ENCODE measurements around the gene FXR1. TPM values are rescaled to one million over a fixed set of nuclear protein-coding genes. Genes with fewer than 3 reads are reported as not detected.

FXR1 gene
- polyA plus RNA-seq, 1 experiment, result 205 TPM

DNA sequence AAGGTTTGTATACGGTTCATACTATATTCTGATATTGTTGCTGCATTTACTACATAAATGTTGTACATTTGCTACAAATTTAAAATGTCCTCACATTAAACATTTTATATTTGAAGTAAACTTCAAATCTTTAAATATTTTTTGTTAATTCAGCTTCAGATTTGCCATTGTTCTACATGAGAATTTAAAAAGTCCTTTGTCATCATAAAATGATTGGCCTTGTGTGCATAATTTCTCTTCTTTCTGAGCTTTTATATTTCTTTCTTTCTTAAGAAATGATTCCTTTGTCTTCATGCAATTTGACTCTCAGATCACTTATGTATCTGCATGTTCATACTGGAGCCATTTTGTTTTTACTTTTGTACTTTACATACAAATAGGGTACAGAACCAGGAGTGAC is 49.1 kb downstream of the FXR1 start:
- DNase-seq (ENCODE audit: low read depth, low spot score), result no peak
- Histone ChIP-seq H3K27ac (ENCODE audit: low read depth, low read length) (no peak overlapping the region), H3K4me3 (ENCODE audit: low read depth, low read length) (no peak overlapping the region), H3K9me3 (ENCODE audit: control insufficient read depth, insufficient read depth, low read length) (no peaks in the 10 kb centered on the region), H3K27me3 (ENCODE audit: control insufficient read depth, insufficient read depth, low read length) (no peaks in the 10 kb centered on the region)
- POLR2A ChIA-PET, result no interaction called here
- CTCF ChIA-PET, result interaction anchor here (1.4 kb wide), 1 partner anchor 14 kb away, joined by 3 read pairs; no protein-coding TSS in a partner anchor
- TF ChIP-seq, protein P1, sequence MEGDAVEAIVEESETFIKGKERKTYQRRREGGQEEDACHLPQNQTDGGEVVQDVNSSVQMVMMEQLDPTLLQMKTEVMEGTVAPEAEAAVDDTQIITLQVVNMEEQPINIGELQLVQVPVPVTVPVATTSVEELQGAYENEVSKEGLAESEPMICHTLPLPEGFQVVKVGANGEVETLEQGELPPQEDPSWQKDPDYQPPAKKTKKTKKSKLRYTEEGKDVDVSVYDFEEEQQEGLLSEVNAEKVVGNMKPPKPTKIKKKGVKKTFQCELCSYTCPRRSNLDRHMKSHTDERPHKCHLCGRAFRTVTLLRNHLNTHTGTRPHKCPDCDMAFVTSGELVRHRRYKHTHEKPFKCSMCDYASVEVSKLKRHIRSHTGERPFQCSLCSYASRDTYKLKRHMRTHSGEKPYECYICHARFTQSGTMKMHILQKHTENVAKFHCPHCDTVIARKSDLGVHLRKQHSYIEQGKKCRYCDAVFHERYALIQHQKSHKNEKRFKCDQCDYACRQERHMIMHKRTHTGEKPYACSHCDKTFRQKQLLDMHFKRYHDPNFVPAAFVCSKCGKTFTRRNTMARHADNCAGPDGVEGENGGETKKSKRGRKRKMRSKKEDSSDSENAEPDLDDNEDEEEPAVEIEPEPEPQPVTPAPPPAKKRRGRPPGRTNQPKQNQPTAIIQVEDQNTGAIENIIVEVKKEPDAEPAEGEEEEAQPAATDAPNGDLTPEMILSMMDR (IDR thresholded peaks at IDR 0.05; ENCODE audit: low read depth, low read length), result no peak

DNA sequence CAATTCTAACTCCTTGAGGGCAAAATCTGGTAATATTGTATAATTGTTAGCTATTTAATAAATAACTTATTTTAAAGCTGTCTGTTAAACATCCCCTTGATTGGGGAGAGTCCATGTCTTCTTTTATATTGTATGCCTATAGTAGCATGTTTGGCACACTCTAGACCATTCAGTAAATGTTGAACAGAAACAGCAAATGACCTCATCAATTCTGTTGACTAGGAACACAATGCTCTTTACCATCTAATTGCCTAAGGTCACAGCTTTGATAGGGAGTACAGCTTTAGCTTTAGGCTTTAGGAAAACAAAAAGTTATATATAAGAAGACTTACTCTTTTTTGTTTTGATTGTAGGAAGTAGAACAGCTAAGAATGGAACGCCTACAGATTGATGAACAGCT is 50.1 kb downstream of the FXR1 start:
- ChIA-PET POLR2A (interaction anchor here (0.6 kb wide), 1 partner anchor 19 kb away, joined by 6 read pairs; no protein-coding TSS in a partner anchor), CTCF (interaction anchor here (1.3 to 2.0 kb wide), 3 partner anchors 10 to 51 kb away, joined by 3 to 5 read pairs (median 3); no protein-coding TSS in a partner anchor)
- Histone ChIP-seq H3K27ac (ENCODE audit: low read depth, low read length) (no peak overlapping the region), H3K4me3 (ENCODE audit: low read depth, low read length) (no peak overlapping the region), H3K9me3 (ENCODE audit: control insufficient read depth, insufficient read depth, low read length) (no peaks in the 10 kb centered on the region), H3K27me3 (ENCODE audit: control insufficient read depth, insufficient read depth, low read length) (no peaks in the 10 kb centered on the region)
- TF ChIP-seq, protein P1 (IDR thresholded peaks at IDR 0.05; ENCODE audit: low read depth, low read length), result no peak
- DNase-seq (ENCODE audit: low read depth, low spot score), result no peak

- TF ChIP-seq, protein P1 (IDR thresholded peaks at IDR 0.05; ENCODE audit: low read depth, low read length), result no peak
- H3K27me3 ChIP-seq (ENCODE audit: control insufficient read depth, insufficient read depth, low read length), result no peaks in the 10 kb centered on the region
- H3K9me3 ChIP-seq (ENCODE audit: control insufficient read depth, insufficient read depth, low read length), result no peaks in the 10 kb centered on the region
- DNase-seq (ENCODE audit: low read depth, low spot score), result no peak
- no peak overlapping the region for H3K4me3 ChIP-seq (ENCODE audit: low read depth, low read length)
- ChIA-PET CTCF (no interaction called here), POLR2A (no interaction called here)
- no peak overlapping the region for H3K27ac ChIP-seq (ENCODE audit: low read depth, low read length)
These were observed 58.5 kb downstream of the FXR1 start for GRCh38 chr3:180970931-180971330.

GRCh38 chr3:180973543-180973942 is 61.1 kb downstream of the FXR1 start:
- Histone ChIP-seq H3K27me3 (ENCODE audit: control insufficient read depth, insufficient read depth, low read length) (no peaks in the 10 kb centered on the region), H3K27ac (ENCODE audit: low read depth, low read length) (no peak overlapping the region), H3K4me3 (ENCODE audit: low read depth, low read length) (no peak overlapping the region), H3K9me3 (ENCODE audit: control insufficient read depth, insufficient read depth, low read length) (no peaks in the 10 kb centered on the region)
- ChIA-PET POLR2A (no interaction called here), CTCF (no interaction called here)
- DNase-seq (ENCODE audit: low read depth, low spot score), result no peak
- TF ChIP-seq, protein P1 (IDR thresholded peaks at IDR 0.05; ENCODE audit: low read depth, low read length), result no peak

- H3K27me3 ChIP-seq (ENCODE audit: control insufficient read depth, insufficient read depth, low read length), result no peaks in the 10 kb centered on the region
- CTCF ChIA-PET, result no interaction called here
- no peak overlapping the region for H3K27ac ChIP-seq (ENCODE audit: low read depth, low read length)
- POLR2A ChIA-PET, result no interaction called here
- H3K9me3 ChIP-seq (ENCODE audit: control insufficient read depth, insufficient read depth, low read length), result no peaks in the 10 kb centered on the region
- H3K4me3 ChIP-seq (ENCODE audit: low read depth, low read length), result no peak overlapping the region
- TF ChIP-seq, protein P1 (IDR thresholded peaks at IDR 0.05; ENCODE audit: low read depth, low read length), result no peak
- no peak for DNase-seq (ENCODE audit: low read depth, low spot score)
These were observed 61.8 kb downstream of the FXR1 start for GRCh38 chr3:180974286-180974685.

Measured in AG04450 (cell line).